B cell (primary cell): ENCODE measurements around the gene FHIT. TPM values are rescaled to one million over a fixed set of nuclear protein-coding genes. Genes with fewer than 3 reads are reported as not detected.

Experiments
- ATAC-seq: fragments of 200-7000 bp; cut with Tn5 transposase; one replicate; pipeline ENCODE4 v1.10.0; 2021; ENCODE audit warnings: low read depth, mild to moderate bottlenecking, moderate number of reproducible peaks, moderate library complexity
- CTCF ChIA-PET: fragments of 350-600 bp; sonication (Branson Sonifier 250); formaldehyde crosslinking; loops from one replicate; lab custom pipeline; 2021; ENCODE audit warnings: antibody characterized with exemption, inconsistent platforms; lab: Charles Lee
- POLR2A ChIA-PET: fragments of 350-600 bp; sonication (Branson Sonifier 250); formaldehyde crosslinking; loops from one replicate; lab custom pipeline; 2021; ENCODE audit warnings: antibody characterized with exemption; lab: Charles Lee
- DNase-seq: peaks from one replicate; pipeline ENCODE4 v3.0.0; 2013
- H2AFZ ChIP-seq: 2 replicates; pipeline ENCODE4 v1.6.1; 2012; ENCODE audit warnings: mild to moderate bottlenecking, low read depth, low read length; ENCODE audit not compliant: insufficient read depth, poor library complexity, severe bottlenecking
- H3K27ac ChIP-seq, 2 donors: 1 replicate in 1 of 2; 2 replicates in 1 of 2; pipeline ENCODE4 v1.5.1; 2012 to 2013; ENCODE audit warnings: low read length in 2 of 2, mild to moderate bottlenecking in 2 of 2, moderate library complexity in 1 of 2
- H3K27me3 ChIP-seq, 4 experiments: fragments of 200-600 bp in 1 of 4; sonication (generic) in 1 of 4; replicated peaks in 1 of 4; 1 replicate in 2 of 4; 2 replicates in 2 of 4; pipeline versions ENCODE4 v1.6.1 to v1.7.0; 2013 to 2016; ENCODE audit warnings: low read length in 3 of 4, mild to moderate bottlenecking in 2 of 4, mixed read lengths in 1 of 4, moderate library complexity in 1 of 4; ENCODE audit not compliant: insufficient read depth in 4 of 4, control insufficient read depth in 3 of 4; ENCODE audit errors: control extremely low read depth in 1 of 4
- H3K36me3 ChIP-seq, 2 experiments: replicated peaks in 1 of 2; 1 replicate in 1 of 2; 2 replicates in 1 of 2; pipeline versions ENCODE4 v1.6.1 to v1.7.1; 2013; ENCODE audit warnings: low read length in 1 of 2; ENCODE audit not compliant: insufficient read depth in 2 of 2, control insufficient read depth in 1 of 2; ENCODE audit errors: control extremely low read depth in 1 of 2, extremely low read depth in 1 of 2
- H3K4me1 ChIP-seq, 2 donors: fragments of 200-600 bp in 1 of 2; sonication (generic) in 1 of 2; 1 replicate in 1 of 2; 2 replicates in 1 of 2; pipeline versions ENCODE4 v1.5.1 to v1.6.1; 2013 to 2017; ENCODE audit warnings: low read length in 2 of 2; ENCODE audit not compliant: control insufficient read depth in 2 of 2, insufficient read depth in 2 of 2
- H3K4me2 ChIP-seq: replicated peaks from 2 replicates; pipeline ENCODE3; 2012; ENCODE audit warnings: mild to moderate bottlenecking, low read depth, low read length; ENCODE audit not compliant: poor library complexity, severe bottlenecking
- H3K4me3 ChIP-seq, 5 experiments: fragments of 200-600 bp in 1 of 5; sonication (generic) in 1 of 5; 1 replicate in 3 of 5; 2 replicates in 2 of 5; pipeline versions ENCODE4 v1.5.1 to v1.7.0; 2011 to 2016; ENCODE audit warnings: low read length in 4 of 5, mild to moderate bottlenecking in 4 of 5, low read depth in 2 of 5, control low read depth in 1 of 5, moderate library complexity in 1 of 5; ENCODE audit not compliant: insufficient read depth in 1 of 5; ENCODE audit errors: control extremely low read depth in 1 of 5, extremely low read depth in 1 of 5
- H3K79me2 ChIP-seq: fragments of 200-600 bp; sonication (generic); one replicate; pipeline ENCODE4 v1.6.0; 2016; ENCODE audit warnings: low read length; ENCODE audit not compliant: control insufficient read depth, insufficient read depth
- H3K9ac ChIP-seq: fragments of 200-600 bp; sonication (generic); 2 replicates; pipeline ENCODE4 v1.6.1; 2017; ENCODE audit warnings: mild to moderate bottlenecking, low read length, moderate library complexity
- H3K9me3 ChIP-seq, 3 donors: one replicate each; pipeline versions ENCODE4 v1.6.1 to v1.7.1; 2013; ENCODE audit warnings: low read length in 2 of 3; ENCODE audit not compliant: control insufficient read depth in 2 of 3, insufficient read depth in 1 of 3; ENCODE audit errors: control extremely low read depth in 1 of 3
- H4K20me1 ChIP-seq: 2 replicates; pipeline ENCODE4 v1.6.0; 2012; ENCODE audit warnings: mild to moderate bottlenecking, low read length; ENCODE audit not compliant: insufficient read depth, control insufficient read depth, poor library complexity, severe bottlenecking
- H3K27ac Mint-ChIP-seq: one replicate; pipeline ENCODE4 v1.8.0; 2021; ENCODE audit warnings: mixed read lengths
- H3K27me3 Mint-ChIP-seq: one replicate; pipeline ENCODE4 v1.8.0; 2021; ENCODE audit warnings: mixed read lengths
- H3K4me1 Mint-ChIP-seq: one replicate; pipeline ENCODE4 v1.8.0; 2021; ENCODE audit warnings: mixed read lengths
- H3K4me3 Mint-ChIP-seq: one replicate; pipeline ENCODE4 v1.8.0; 2021; ENCODE audit warnings: mixed read lengths
- H3K9me3 Mint-ChIP-seq: one replicate; pipeline ENCODE4 v1.8.0; 2022; ENCODE audit warnings: mixed read lengths; ENCODE audit not compliant: insufficient read depth
- EZH2 ChIP-seq: IDR thresholded peaks from 2 replicates; pipeline ENCODE4 v1.6.1; 2012; ENCODE audit warnings: borderline replicate concordance, low read depth, mild to moderate bottlenecking, moderate library complexity, low read length; ENCODE audit not compliant: insufficient read depth, poor library complexity, severe bottlenecking
- WGBS: methylation state at CpG from one replicate; pipeline ENCODE4 v1.1.5; 2013; ENCODE audit warnings: missing lambda C conversion rate; ENCODE audit not compliant: insufficient coverage; 5-methylcytosine and 5-hydroxymethylcytosine counted together
- intact Hi-C: fragments of 100-400 bp; cut with micrococcal nuclease; formaldehyde crosslinking; loops from one replicate; pipeline ENCODE4 v1.10.0; 2022
- polyA plus RNA-seq: library from polyadenylated mRNA; depleted of rRNA; stranded (reverse); fragments of >200 nt; gene quantifications from 2 replicates; pipeline ENCODE4 v1.2.3, GENCODE V29; 2012
- total RNA-seq, 2 donors: library from RNA; stranded (reverse); fragments of 120-200 nt in 1 of 2; gene quantifications; 1 replicate in 1 of 2; 2 replicates in 1 of 2; pipeline versions ENCODE4 v1.2.3 to v1.2.4, GENCODE V29; 2013 to 2022
- TF ChIP-seq, protein P1 (sequence below): fragments of 200-600 bp; IDR thresholded peaks from one replicate; pipeline ENCODE4 v1.8.0; 2022; ENCODE audit warnings: antibody characterized with exemption, mild to moderate bottlenecking

FHIT gene
- total and polyA plus RNA-seq, 2 donors (not counting 1 experiment from before 2014, with no cell fraction given): 1.7 to 7.8 TPM

DNA sequence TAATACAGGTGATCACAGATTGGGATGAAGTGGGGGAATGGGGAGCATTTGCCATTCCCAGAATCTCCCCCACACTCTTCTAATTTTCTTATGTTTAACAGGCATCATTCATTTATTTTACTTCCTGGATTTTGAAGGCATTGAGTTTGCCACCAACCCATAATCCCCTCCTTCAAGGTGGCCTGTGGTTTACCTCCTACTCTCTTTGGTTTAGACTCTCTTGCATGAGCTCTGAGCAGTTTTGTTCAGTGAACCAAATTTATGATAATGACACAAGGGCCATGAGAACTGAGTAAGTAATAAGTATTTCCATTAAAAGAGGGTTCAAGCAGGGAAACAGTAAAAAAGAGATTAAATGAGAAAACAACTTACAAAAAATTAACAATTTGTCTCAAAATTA is 1498.3 kb downstream of the FHIT start:
- no peaks in the 10 kb centered on the region for H3K9me3 ChIP-seq
- intact Hi-C loops: no loop called here
- no peaks in the 10 kb centered on the region for H3K4me1 ChIP-seq
- ChIA-PET POLR2A (no interaction called here), CTCF (no interaction called here)
- no peaks in the 10 kb centered on the region for H3K9me3 Mint-ChIP-seq
- H3K27ac Mint-ChIP-seq: no peak overlapping the region
- no peak overlapping the region for H3K9ac ChIP-seq
- no peak overlapping the region for H2AFZ ChIP-seq
- no peaks in the 10 kb centered on the region for H3K36me3 ChIP-seq
- H3K4me3 Mint-ChIP-seq: no peak overlapping the region
- DNase-seq (no peak), ATAC-seq (no peak)
- H3K4me2 ChIP-seq: no peak overlapping the region
- no peak overlapping the region for H3K4me3 ChIP-seq
- H3K4me1 Mint-ChIP-seq: no peaks in the 10 kb centered on the region
- H3K27ac ChIP-seq: no peak overlapping the region
- H3K27me3 ChIP-seq: no peaks in the 10 kb centered on the region
- H3K27me3 Mint-ChIP-seq: no peaks in the 10 kb centered on the region
- TF ChIP-seq, protein P1, sequence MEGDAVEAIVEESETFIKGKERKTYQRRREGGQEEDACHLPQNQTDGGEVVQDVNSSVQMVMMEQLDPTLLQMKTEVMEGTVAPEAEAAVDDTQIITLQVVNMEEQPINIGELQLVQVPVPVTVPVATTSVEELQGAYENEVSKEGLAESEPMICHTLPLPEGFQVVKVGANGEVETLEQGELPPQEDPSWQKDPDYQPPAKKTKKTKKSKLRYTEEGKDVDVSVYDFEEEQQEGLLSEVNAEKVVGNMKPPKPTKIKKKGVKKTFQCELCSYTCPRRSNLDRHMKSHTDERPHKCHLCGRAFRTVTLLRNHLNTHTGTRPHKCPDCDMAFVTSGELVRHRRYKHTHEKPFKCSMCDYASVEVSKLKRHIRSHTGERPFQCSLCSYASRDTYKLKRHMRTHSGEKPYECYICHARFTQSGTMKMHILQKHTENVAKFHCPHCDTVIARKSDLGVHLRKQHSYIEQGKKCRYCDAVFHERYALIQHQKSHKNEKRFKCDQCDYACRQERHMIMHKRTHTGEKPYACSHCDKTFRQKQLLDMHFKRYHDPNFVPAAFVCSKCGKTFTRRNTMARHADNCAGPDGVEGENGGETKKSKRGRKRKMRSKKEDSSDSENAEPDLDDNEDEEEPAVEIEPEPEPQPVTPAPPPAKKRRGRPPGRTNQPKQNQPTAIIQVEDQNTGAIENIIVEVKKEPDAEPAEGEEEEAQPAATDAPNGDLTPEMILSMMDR: no peak
- no peak for TF ChIP-seq EZH2
- no peaks in the 10 kb centered on the region for H4K20me1 ChIP-seq
- H3K79me2 ChIP-seq: no peaks in the 10 kb centered on the region

DNA sequence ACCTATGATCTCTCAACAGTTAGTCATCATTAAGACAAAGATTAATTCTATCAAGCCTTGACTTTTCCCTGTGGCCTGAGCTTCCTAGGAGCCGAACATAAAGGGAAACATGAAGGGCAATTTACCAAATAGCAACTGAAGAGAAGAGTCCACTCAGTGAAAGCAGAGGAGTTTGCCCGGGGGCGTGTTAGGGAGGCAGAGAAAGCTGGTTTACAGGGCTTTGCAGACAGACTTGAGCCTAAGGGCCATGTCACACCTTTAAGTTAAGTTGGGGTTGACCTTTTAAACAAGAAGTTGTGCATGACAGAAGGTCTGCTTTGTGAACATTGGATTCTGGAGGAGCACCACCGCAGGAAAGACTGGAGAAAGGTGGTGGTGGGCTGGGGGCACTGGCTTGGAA is 1499.6 kb downstream of the FHIT start:
- Histone ChIP-seq H4K20me1 (no peaks in the 10 kb centered on the region), H3K9ac (no peak overlapping the region), H3K4me2 (no peak overlapping the region), H3K27ac (no peak overlapping the region), H3K79me2 (no peaks in the 10 kb centered on the region), H3K9me3 (peaks cover 0 to under 1% (median 0%) of the 10 kb centered on the region in 3 donors), H3K36me3 (no peaks in the 10 kb centered on the region), H2AFZ (no peak overlapping the region), H3K27me3 (no peaks in the 10 kb centered on the region), H3K4me3 (no peak overlapping the region), H3K4me1 (no peaks in the 10 kb centered on the region)
- WGBS: 100% methylated on average over 4 of the region's 4 CpGs
- Mint-ChIP-seq H3K4me3 (no peak overlapping the region), H3K9me3 (no peaks in the 10 kb centered on the region), H3K27me3 (no peaks in the 10 kb centered on the region), H3K4me1 (no peaks in the 10 kb centered on the region), H3K27ac (no peak overlapping the region)
- intact Hi-C loops: no loop called here
- TF ChIP-seq, protein P1: no peak
- TF ChIP-seq EZH2: no peak
- ATAC-seq: no peak
- CTCF ChIA-PET: no interaction called here
- no peak for DNase-seq
- POLR2A ChIA-PET: no interaction called here
